ENCODE measurements around the gene HCFC2. TPM values are rescaled to one million over a fixed set of nuclear protein-coding genes. Genes with fewer than 3 reads are reported as not detected.

The HCFC2 gene
- total RNA-seq, 1 experiment from 2014 or later = 10.3 TPM

GRCh38 chr12:104138797-104139152, 74.4 kb downstream of the HCFC2 start:
- no peak for TF ChIP-seq CTCF (IDR thresholded peaks at IDR 0.05; ENCODE audit: unreplicated experiment)
- H3K36me3 Mint-ChIP-seq (ENCODE audit: insufficient read depth, unreplicated experiment) = no peaks in the 10 kb centered on the region
- H3K9me3 Mint-ChIP-seq (ENCODE audit: unreplicated experiment) = no peaks in the 10 kb centered on the region
- H3K27me3 Mint-ChIP-seq (ENCODE audit: insufficient read depth, unreplicated experiment) = no peaks in the 10 kb centered on the region
- H3K4me1 Mint-ChIP-seq (ENCODE audit: insufficient read depth, unreplicated experiment) = peaks cover 8% of the 10 kb centered on the region
- no TSS peak for BruUV-seq (replicated peaks)
- DNase-seq (ENCODE audit: unreplicated experiment) = no peak
- peak overlapping the region; percentile 78 for H3K4me3 Mint-ChIP-seq (ENCODE audit: unreplicated experiment)
- CTCF ChIA-PET = interaction anchor here (0.5 to 1.2 kb wide), 6 partner anchors 54 to 737 kb away, joined by 3 to 4 read pairs (median 3); partner anchors contain the start of gene TDG
- no peak overlapping the region for H3K27ac Mint-ChIP-seq (ENCODE audit: low read depth, unreplicated experiment)
- intact Hi-C loops (cut with micrococcal nuclease) = loop anchor here (5.0 kb wide), 1 partner anchor 149 kb away; no protein-coding TSS in a partner anchor
- POLR2A ChIA-PET = interaction anchor here (0.6 to 4.1 kb wide), 17 partner anchors 11 to 950 kb away, joined by 3 to 62 read pairs (median 6); partner anchors contain the start of genes HCFC2 and TDG

- ChIA-PET POLR2A (interaction anchor here (0.6 kb wide), 1 partner anchor 35 kb away, joined by 3 read pairs; no protein-coding TSS in a partner anchor), CTCF (no interaction called here)
- Mint-ChIP-seq H3K36me3 (ENCODE audit: insufficient read depth, unreplicated experiment) (no peaks in the 10 kb centered on the region), H3K27ac (ENCODE audit: low read depth, unreplicated experiment) (no peak overlapping the region), H3K27me3 (ENCODE audit: insufficient read depth, unreplicated experiment) (no peaks in the 10 kb centered on the region), H3K4me3 (ENCODE audit: unreplicated experiment) (no peak overlapping the region), H3K4me1 (ENCODE audit: insufficient read depth, unreplicated experiment) (no peaks in the 10 kb centered on the region), H3K9me3 (ENCODE audit: unreplicated experiment) (no peaks in the 10 kb centered on the region)
- no peak for TF ChIP-seq CTCF (IDR thresholded peaks at IDR 0.05; ENCODE audit: unreplicated experiment)
- no TSS peak for BruUV-seq (replicated peaks)
- no peak for DNase-seq (ENCODE audit: unreplicated experiment)
- intact Hi-C loops (cut with micrococcal nuclease) = no loop called here
These were observed 78.2 kb downstream of the HCFC2 start for GRCh38 chr12:104142543-104142942.

- no peak for DNase-seq (ENCODE audit: unreplicated experiment)
- BruUV-seq (replicated peaks) = no TSS peak
- H3K9me3 Mint-ChIP-seq (ENCODE audit: unreplicated experiment) = no peaks in the 10 kb centered on the region
- no peak overlapping the region for H3K4me3 Mint-ChIP-seq (ENCODE audit: unreplicated experiment)
- H3K27ac Mint-ChIP-seq (ENCODE audit: low read depth, unreplicated experiment) = no peak overlapping the region
- no peaks in the 10 kb centered on the region for H3K27me3 Mint-ChIP-seq (ENCODE audit: insufficient read depth, unreplicated experiment)
- POLR2A ChIA-PET = interaction anchor here (0.6 to 1.4 kb wide), 2 partner anchors 35 to 212 kb away, joined by 3 read pairs; no protein-coding TSS in a partner anchor
- intact Hi-C loops (cut with micrococcal nuclease) = no loop called here
- H3K4me1 Mint-ChIP-seq (ENCODE audit: insufficient read depth, unreplicated experiment) = no peaks in the 10 kb centered on the region
- no peak for TF ChIP-seq CTCF (IDR thresholded peaks at IDR 0.05; ENCODE audit: unreplicated experiment)
- H3K36me3 Mint-ChIP-seq (ENCODE audit: insufficient read depth, unreplicated experiment) = no peaks in the 10 kb centered on the region
- CTCF ChIA-PET = interaction anchor here (1.1 kb wide), 1 partner anchor 21 kb away, joined by 3 read pairs; no protein-coding TSS in a partner anchor
These were observed 78.7 kb downstream of the HCFC2 start for GRCh38 chr12:104143002-104143401.

GRCh38 chr12:104143918-104144317, 79.6 kb downstream of the HCFC2 start:
- no peak overlapping the region for H3K4me3 Mint-ChIP-seq (ENCODE audit: unreplicated experiment)
- no peak overlapping the region for H3K27ac Mint-ChIP-seq (ENCODE audit: low read depth, unreplicated experiment)
- no peaks in the 10 kb centered on the region for H3K4me1 Mint-ChIP-seq (ENCODE audit: insufficient read depth, unreplicated experiment)
- POLR2A ChIA-PET = interaction anchor here (0.6 to 1.4 kb wide), 2 partner anchors 213 to 214 kb away, joined by 3 read pairs; partner anchors contain the start of gene HSP90B1
- H3K9me3 Mint-ChIP-seq (ENCODE audit: unreplicated experiment) = no peaks in the 10 kb centered on the region
- intact Hi-C loops (cut with micrococcal nuclease) = no loop called here
- BruUV-seq (replicated peaks) = no TSS peak
- no peak for TF ChIP-seq CTCF (IDR thresholded peaks at IDR 0.05; ENCODE audit: unreplicated experiment)
- DNase-seq (ENCODE audit: unreplicated experiment) = no peak
- H3K36me3 Mint-ChIP-seq (ENCODE audit: insufficient read depth, unreplicated experiment) = no peaks in the 10 kb centered on the region
- no peaks in the 10 kb centered on the region for H3K27me3 Mint-ChIP-seq (ENCODE audit: insufficient read depth, unreplicated experiment)
- CTCF ChIA-PET = interaction anchor here (0.6 to 1.7 kb wide), 3 partner anchors 20 to 35 kb away, joined by 3 to 5 read pairs (median 5); no protein-coding TSS in a partner anchor

Data from MCF 10A (cell line).